HG03196 (cell line): ENCODE measurements around the gene WDR5.

ENCODE experiments used
- ATAC-seq: cut with Tn5 transposase; IDR thresholded peaks from one replicate; pipeline ENCODE4 v1.9.1; 2021; ENCODE audit not compliant: unreplicated experiment

Gene WDR5

GRCh38 chr9:134131471-134132207, 4.2 kb upstream of the WDR5 start:
- no peak for ATAC-seq

GRCh38 chr9:134132208-134132870, 3.5 kb upstream of the WDR5 start:
- ATAC-seq: no peak

GRCh38 chr9:134134949-134135342, 936 bp upstream of the WDR5 start:
- peak; percentile 6 for ATAC-seq

- peak; percentile 6 for ATAC-seq
Measured at GRCh38 chr9:134136118-134136995, 475 bp downstream of the WDR5 start.

GRCh38 chr9:134136996-134137299, 1.1 kb downstream of the WDR5 start:
- ATAC-seq: no peak

- ATAC-seq: no peak
Measured at GRCh38 chr9:134138292-134138691, 2.4 kb downstream of the WDR5 start.

GRCh38 chr9:134139081-134139480, 3.2 kb downstream of the WDR5 start:
- no peak for ATAC-seq

GRCh38 chr9:134141906-134142305, 6.0 kb downstream of the WDR5 start:
- ATAC-seq: no peak

- ATAC-seq: no peak
Measured at GRCh38 chr9:134144801-134145200, 8.9 kb downstream of the WDR5 start.

GRCh38 chr9:134145262-134145661, 9.4 kb downstream of the WDR5 start:
- ATAC-seq: no peak

GRCh38 chr9:134146774-134147493, 11.1 kb downstream of the WDR5 start:
- no peak for ATAC-seq

GRCh38 chr9:134149380-134149779, 13.5 kb downstream of the WDR5 start:
- ATAC-seq: no peak

- no peak for ATAC-seq
Measured at GRCh38 chr9:134150557-134151214, 14.8 kb downstream of the WDR5 start.

GRCh38 chr9:134152022-134152448, 16.2 kb downstream of the WDR5 start:
- ATAC-seq: no peak

- ATAC-seq: no peak
Measured at GRCh38 chr9:134152488-134152887, 16.6 kb downstream of the WDR5 start.

- ATAC-seq: no peak
Measured at GRCh38 chr9:134153450-134153849, 17.6 kb downstream of the WDR5 start.

GRCh38 chr9:134154262-134154701, 18.4 kb downstream of the WDR5 start:
- no peak for ATAC-seq

- ATAC-seq: no peak
Measured at GRCh38 chr9:134155812-134156377, 20.0 kb downstream of the WDR5 start.

GRCh38 chr9:134156564-134157377, 20.9 kb downstream of the WDR5 start:
- ATAC-seq: no peak
